HG02870 (cell line): Measurements from ENCODE around the gene PXDN.
A peak's percentile ranks its signal among the peaks of the same experiment; 100 is the strongest.
"Not testable (repeated sequence)": the region's sequence is repeated elsewhere in the genome, so short reads cannot be mapped to it uniquely, and the experiment has no call there.

Experiments
- ATAC-seq: cut with Tn5 transposase; IDR thresholded peaks from one replicate; pipeline ENCODE4 v1.9.1; 2021; ENCODE audit warnings: mild to moderate bottlenecking, moderate library complexity; ENCODE audit not compliant: unreplicated experiment

Gene PXDN

GRCh38 chr2:1775511-1776035 lies 31.3 kb upstream of the PXDN start:
- ATAC-seq = no peak

GRCh38 chr2:1774929-1775328 lies 30.6 kb upstream of the PXDN start:
- no peak for ATAC-seq

GRCh38 chr2:1773883-1774282 lies 29.6 kb upstream of the PXDN start:
- no peak for ATAC-seq

GRCh38 chr2:1772471-1773267 lies 28.4 kb upstream of the PXDN start:
- no peak for ATAC-seq

- ATAC-seq = no peak
Measured at GRCh38 chr2:1771626-1772280, 27.4 kb upstream of the PXDN start.

- no peak for ATAC-seq
Measured at GRCh38 chr2:1770566-1771380, 26.5 kb upstream of the PXDN start.

GRCh38 chr2:1769703-1770422 lies 25.5 kb upstream of the PXDN start:
- ATAC-seq = peak; percentile 69

GRCh38 chr2:1767939-1768691 lies 23.8 kb upstream of the PXDN start:
- no peak for ATAC-seq

- no peak for ATAC-seq
Measured at GRCh38 chr2:1766851-1767811, 22.8 kb upstream of the PXDN start.

GRCh38 chr2:1766425-1766824 lies 22.1 kb upstream of the PXDN start:
- ATAC-seq = no peak

- ATAC-seq = not testable (repeated sequence)
Measured at GRCh38 chr2:1765201-1765600, 20.9 kb upstream of the PXDN start.

GRCh38 chr2:1759611-1759930 lies 15.3 kb upstream of the PXDN start:
- ATAC-seq = no peak

GRCh38 chr2:1758774-1759610 lies 14.7 kb upstream of the PXDN start:
- no peak for ATAC-seq

- ATAC-seq = no peak
Measured at GRCh38 chr2:1758171-1758570, 13.9 kb upstream of the PXDN start.

GRCh38 chr2:1757567-1757966 lies 13.3 kb upstream of the PXDN start:
- no peak for ATAC-seq

- not testable (repeated sequence) for ATAC-seq
Measured at GRCh38 chr2:1757146-1757545, 12.8 kb upstream of the PXDN start.

- no peak for ATAC-seq
Measured at GRCh38 chr2:1756456-1756855, 12.1 kb upstream of the PXDN start.
